T-cell (primary cell): Measurements from ENCODE around the gene LRRK1. TPM values are rescaled to one million over a fixed set of nuclear protein-coding genes. Genes with fewer than 3 reads are reported as not detected.

ENCODE experiments used
- ATAC-seq, 4 experiments: fragments of 200-7000 bp in 3 of 4; fragments of 150-1000 bp in 1 of 4; cut with Tn5 transposase; replicated peaks in 1 of 4; 1 replicate in 3 of 4; 2 replicates in 1 of 4; pipeline ENCODE4 v1.10.0; 2021; ENCODE audit warnings: moderate library complexity in 3 of 4, mild to moderate bottlenecking in 2 of 4, moderate number of reproducible peaks in 1 of 4
- CTCF ChIA-PET, 2 donors: fragments of 300-600 bp; sonication (Branson Sonifier 250); formaldehyde crosslinking; loops; one replicate each; lab custom pipeline; 2022; ENCODE audit warnings: antibody characterized with exemption in 2 of 2; lab: Charles Lee
- POLR2A ChIA-PET, 2 donors: fragments of 300-600 bp; sonication (Branson Sonifier 250); formaldehyde crosslinking; loops; one replicate each; lab custom pipeline; 2022; ENCODE audit warnings: antibody characterized with exemption in 2 of 2; lab: Charles Lee
- DNase-seq, 35 experiments: peaks; one replicate each; pipeline versions ENCODE4 v3.0.0 to v3.0.0-alpha.2; 2013 to 2023
- H3K27ac ChIP-seq: one replicate; pipeline ENCODE4 v1.5.1; 2013; ENCODE audit warnings: low read length
- H3K27me3 ChIP-seq, 2 experiments: replicated peaks in 1 of 2; 1 replicate in 1 of 2; 2 replicates in 1 of 2; pipeline versions ENCODE4 v1.6.1 to v1.7.0; 2013; ENCODE audit warnings: low read length in 1 of 2, mixed read lengths in 1 of 2; ENCODE audit not compliant: control insufficient read depth in 2 of 2, insufficient read depth in 2 of 2; ENCODE audit errors: extremely low read depth in 1 of 2
- H3K36me3 ChIP-seq, 2 donors: 1 replicate in 1 of 2; 2 replicates in 1 of 2; pipeline versions ENCODE4 v1.6.1 to v1.7.0; 2013; ENCODE audit warnings: low read length in 1 of 2; ENCODE audit not compliant: control insufficient read depth in 2 of 2, insufficient read depth in 1 of 2; ENCODE audit errors: extremely low read depth in 1 of 2
- H3K4me1 ChIP-seq, 2 experiments: 1 replicate in 1 of 2; 2 replicates in 1 of 2; pipeline versions ENCODE4 v1.6.1 to v1.7.0; 2013; ENCODE audit warnings: low read length in 2 of 2, mixed read lengths in 1 of 2; ENCODE audit not compliant: insufficient read depth in 2 of 2, control insufficient read depth in 1 of 2; ENCODE audit errors: extremely low read depth in 1 of 2
- H3K4me3 ChIP-seq, 2 donors: 1 replicate in 1 of 2; 2 replicates in 1 of 2; pipeline versions ENCODE4 v1.5.1 to v1.7.0; 2013; ENCODE audit warnings: mild to moderate bottlenecking in 2 of 2, low read length in 1 of 2, moderate library complexity in 1 of 2; ENCODE audit not compliant: control insufficient read depth in 1 of 2; ENCODE audit errors: extremely low read depth in 1 of 2
- H3K9me3 ChIP-seq: 2 replicates; pipeline ENCODE4 v1.7.0; 2013
- H3K27ac Mint-ChIP-seq, 2 donors: one replicate each; pipeline ENCODE4 v1.8.0; 2020 to 2021; ENCODE audit warnings: mild to moderate bottlenecking in 2 of 2, mixed read lengths in 2 of 2
- H3K27me3 Mint-ChIP-seq, 2 donors: one replicate each; pipeline ENCODE4 v1.8.0; 2021 to 2022; ENCODE audit warnings: mixed read lengths in 2 of 2
- H3K36me3 Mint-ChIP-seq: one replicate; pipeline ENCODE4 v1.8.0; 2021; ENCODE audit warnings: mixed read lengths
- H3K4me1 Mint-ChIP-seq, 3 donors: one replicate each; pipeline ENCODE4 v1.8.0; 2020 to 2022; ENCODE audit warnings: mixed read lengths in 3 of 3, mild to moderate bottlenecking in 1 of 3
- H3K4me3 Mint-ChIP-seq, 3 donors: one replicate each; pipeline ENCODE4 v1.8.0; 2020 to 2022; ENCODE audit warnings: mild to moderate bottlenecking in 3 of 3, mixed read lengths in 3 of 3, moderate library complexity in 3 of 3
- H3K9me3 Mint-ChIP-seq, 3 donors: one replicate each; pipeline ENCODE4 v1.8.0; 2020 to 2022; ENCODE audit warnings: mixed read lengths in 3 of 3
- WGBS: methylation state at CpG from one replicate; pipeline ENCODE4 v1.1.5; 2013; ENCODE audit warnings: missing lambda C conversion rate; ENCODE audit not compliant: insufficient coverage; 5-methylcytosine and 5-hydroxymethylcytosine counted together
- total RNA-seq, 35 experiments: library from RNA in 6 of 35; stranded (reverse) in 6 of 35; fragments of 120-200 nt in 1 of 35; gene quantifications; one replicate each; pipeline versions ENCODE4 v1.2.1 to v1.2.4 and lab custom pipeline; 2013 to 2026

Gene LRRK1
- total RNA-seq, 5 donors from 2014 or later (not counting 1 experiment from before 2014, with no cell fraction given) = 1.1 to 2.0 (median 1.7) TPM

- H3K4me3 Mint-ChIP-seq = no peak overlapping the region
- Histone ChIP-seq H3K27me3 (peaks cover 3 to 33% of the 10 kb centered on the region in 2 experiments), H3K4me3 (no peak overlapping the region), H3K36me3 (no peaks in the 10 kb centered on the region), H3K9me3 (no peaks in the 10 kb centered on the region), H3K4me1 (peaks cover 0 to 3% of the 10 kb centered on the region in 2 experiments), H3K27ac (no peak overlapping the region)
- peaks cover 0 to 3% (median 1%) of the 10 kb centered on the region in 3 donors for H3K4me1 Mint-ChIP-seq
- H3K9me3 Mint-ChIP-seq = no peaks in the 10 kb centered on the region
- H3K27ac Mint-ChIP-seq = no peak overlapping the region
- peaks cover 73 to 74% of the 10 kb centered on the region in 2 donors for H3K27me3 Mint-ChIP-seq
- ATAC-seq = no peak
- ChIA-PET CTCF (no interaction called here), POLR2A (no interaction called here)
- DNase-seq = no peak
- 10% methylated on average over 82 of the region's 90 CpGs for WGBS
- H3K36me3 Mint-ChIP-seq = no peaks in the 10 kb centered on the region
Measured at GRCh38 chr15:100973351-100974111, 54.4 kb downstream of the LRRK1 start.

GRCh38 chr15:100975043-100975442, 55.9 kb downstream of the LRRK1 start:
- 85% methylated on average over 4 of the region's 4 CpGs for WGBS
- Mint-ChIP-seq H3K4me1 (peaks cover 0 to 3% (median 1%) of the 10 kb centered on the region in 3 donors), H3K36me3 (no peaks in the 10 kb centered on the region), H3K27ac (no peak overlapping the region), H3K27me3 (peaks cover 59 to 61% of the 10 kb centered on the region in 2 donors), H3K4me3 (no peak overlapping the region), H3K9me3 (peaks cover 2 to 7% (median 5%) of the 10 kb centered on the region in 3 donors)
- POLR2A ChIA-PET = no interaction called here
- no peak overlapping the region for H3K27ac ChIP-seq
- CTCF ChIA-PET = no interaction called here
- H3K4me3 ChIP-seq = no peak overlapping the region
- peaks cover 0 to 3% of the 10 kb centered on the region in 2 experiments for H3K4me1 ChIP-seq
- DNase-seq (no peak), ATAC-seq (no peak)
- no peaks in the 10 kb centered on the region for H3K36me3 ChIP-seq
- no peaks in the 10 kb centered on the region for H3K9me3 ChIP-seq
- peaks cover 3 to 27% of the 10 kb centered on the region in 2 experiments for H3K27me3 ChIP-seq

DNA sequence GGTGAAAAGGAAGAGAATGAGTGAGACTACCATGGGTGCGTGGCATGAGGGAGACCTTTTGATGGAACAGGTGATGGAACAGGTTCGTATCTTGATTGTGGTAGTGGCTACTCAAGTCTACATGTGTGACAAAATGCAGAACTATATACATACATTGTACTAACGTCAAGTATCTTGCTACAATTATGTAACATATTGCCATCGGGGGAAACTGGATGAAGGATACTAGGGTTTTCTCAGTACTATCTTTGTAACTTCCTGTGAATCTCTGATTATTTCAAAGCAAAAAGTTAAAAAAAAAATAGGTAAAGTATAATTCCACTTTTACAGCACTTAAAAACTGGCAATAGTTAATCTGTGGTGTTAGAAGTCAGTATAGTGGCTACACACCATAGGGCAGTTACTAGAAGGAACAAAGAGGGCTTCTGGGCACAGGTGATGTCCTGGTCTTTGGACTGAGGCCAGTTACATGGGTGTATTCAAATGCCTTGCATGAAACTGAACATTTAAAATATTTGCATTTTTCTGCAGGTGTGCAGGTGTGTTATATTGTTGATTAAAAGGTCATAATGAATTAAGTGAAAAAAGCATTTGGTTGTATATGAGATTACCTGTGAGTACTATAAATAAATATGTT, 61.4 kb downstream of the LRRK1 start:
- H3K9me3 Mint-ChIP-seq = peaks cover 6 to 11% (median 8%) of the 10 kb centered on the region in 3 donors
- H3K27ac Mint-ChIP-seq = no peak overlapping the region
- WGBS = no CpG with 5 or more reads among the region's 4 CpGs
- no peaks in the 10 kb centered on the region for H3K9me3 ChIP-seq
- CTCF ChIA-PET = interaction anchor here in 1 of 2 donors (0.7 kb wide), 1 partner anchor 26 kb away, joined by 3 read pairs; no protein-coding TSS in a partner anchor
- peaks cover 2 to 18% of the 10 kb centered on the region in 2 experiments for H3K27me3 ChIP-seq
- peaks cover 32 to 36% of the 10 kb centered on the region in 2 donors for H3K27me3 Mint-ChIP-seq
- ATAC-seq (no peak), DNase-seq (no peak)
- H3K36me3 Mint-ChIP-seq = no peaks in the 10 kb centered on the region
- POLR2A ChIA-PET = no interaction called here
- no peak overlapping the region for H3K27ac ChIP-seq
- H3K4me1 ChIP-seq = no peaks in the 10 kb centered on the region
- no peaks in the 10 kb centered on the region for H3K36me3 ChIP-seq
- no peaks in the 10 kb centered on the region for H3K4me1 Mint-ChIP-seq
- H3K4me3 ChIP-seq = no peak overlapping the region
- H3K4me3 Mint-ChIP-seq = no peak overlapping the region

GRCh38 chr15:100981086-100981485, 61.9 kb downstream of the LRRK1 start:
- H3K36me3 ChIP-seq = no peaks in the 10 kb centered on the region
- POLR2A ChIA-PET = no interaction called here
- WGBS = no CpG with 5 or more reads among the region's 4 CpGs
- no peaks in the 10 kb centered on the region for H3K9me3 ChIP-seq
- H3K27ac ChIP-seq = no peak overlapping the region
- CTCF ChIA-PET = interaction anchor here in 1 of 2 donors (1.3 kb wide), 1 partner anchor 27 kb away, joined by 14 read pairs; no protein-coding TSS in a partner anchor
- peaks cover 6 to 11% (median 8%) of the 10 kb centered on the region in 3 donors for H3K9me3 Mint-ChIP-seq
- H3K4me1 ChIP-seq = no peaks in the 10 kb centered on the region
- H3K36me3 Mint-ChIP-seq = no peaks in the 10 kb centered on the region
- DNase-seq (no peak), ATAC-seq (no peak)
- no peaks in the 10 kb centered on the region for H3K4me1 Mint-ChIP-seq
- H3K27me3 Mint-ChIP-seq = peaks cover 29 to 32% of the 10 kb centered on the region in 2 donors
- no peak overlapping the region for H3K4me3 ChIP-seq
- H3K27me3 ChIP-seq = peaks cover 2 to 18% of the 10 kb centered on the region in 2 experiments
- no peak overlapping the region for H3K27ac Mint-ChIP-seq
- no peak overlapping the region for H3K4me3 Mint-ChIP-seq

- DNase-seq (no peak), ATAC-seq (no peak)
- peaks cover 6 to 11% (median 8%) of the 10 kb centered on the region in 3 donors for H3K9me3 Mint-ChIP-seq
- POLR2A ChIA-PET = no interaction called here
- Histone ChIP-seq H3K9me3 (no peaks in the 10 kb centered on the region), H3K27ac (no peak overlapping the region), H3K4me3 (no peak overlapping the region), H3K4me1 (no peaks in the 10 kb centered on the region), H3K27me3 (peaks cover 2 to 13% of the 10 kb centered on the region in 2 experiments), H3K36me3 (no peaks in the 10 kb centered on the region)
- H3K4me1 Mint-ChIP-seq = no peaks in the 10 kb centered on the region
- no peaks in the 10 kb centered on the region for H3K36me3 Mint-ChIP-seq
- H3K27me3 Mint-ChIP-seq = peaks cover 15 to 16% of the 10 kb centered on the region in 2 donors
- 84% methylated on average over 7 of the region's 7 CpGs for WGBS
- no peak overlapping the region for H3K4me3 Mint-ChIP-seq
- CTCF ChIA-PET = interaction anchor here in 1 of 2 donors (0.5 kb wide), 1 partner anchor 100 kb away, joined by 4 read pairs; no protein-coding TSS in a partner anchor
- no peak overlapping the region for H3K27ac Mint-ChIP-seq
Measured at GRCh38 chr15:100983221-100983620, 64.1 kb downstream of the LRRK1 start.

DNA sequence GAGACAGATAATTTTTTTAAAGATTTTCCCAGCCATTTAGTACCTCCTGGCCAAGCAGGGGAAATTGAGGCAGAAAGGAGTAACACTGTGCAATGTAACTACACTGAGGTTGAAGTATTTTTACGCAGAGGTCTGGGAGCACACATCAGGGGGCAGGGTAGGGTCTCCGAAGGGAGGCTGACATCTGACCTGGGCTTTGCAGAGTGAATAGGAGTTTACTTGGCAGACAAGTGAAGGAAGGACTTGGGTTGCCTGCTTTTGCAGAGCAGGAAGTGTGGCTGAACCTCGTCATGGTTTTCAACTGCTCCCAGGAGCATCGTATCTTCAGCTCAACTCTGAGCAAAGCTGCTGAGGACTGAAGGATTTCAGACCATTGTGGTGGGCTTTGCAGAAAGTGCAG, 66.2 kb downstream of the LRRK1 start:
- ATAC-seq = no peak
- no peak for DNase-seq
- no peaks in the 10 kb centered on the region for H3K36me3 ChIP-seq
- no peak overlapping the region for H3K4me3 Mint-ChIP-seq
- peaks cover 17 to 22% of the 10 kb centered on the region in 2 donors for H3K27me3 Mint-ChIP-seq
- CTCF ChIA-PET = interaction anchor here in 1 of 2 donors (0.5 kb wide), 1 partner anchor 302 kb away, joined by 4 read pairs; no protein-coding TSS in a partner anchor
- no peak overlapping the region for H3K27ac ChIP-seq
- no peaks in the 10 kb centered on the region for H3K36me3 Mint-ChIP-seq
- no peak overlapping the region for H3K27ac Mint-ChIP-seq
- H3K27me3 ChIP-seq = peaks cover 2 to 13% of the 10 kb centered on the region in 2 experiments
- H3K9me3 Mint-ChIP-seq = peaks cover 0 to 3% (median under 1%) of the 10 kb centered on the region in 3 donors
- no peaks in the 10 kb centered on the region for H3K4me1 ChIP-seq
- POLR2A ChIA-PET = no interaction called here
- 72% methylated on average over 4 of the region's 4 CpGs for WGBS
- no peaks in the 10 kb centered on the region for H3K9me3 ChIP-seq
- H3K4me3 ChIP-seq = no peak overlapping the region
- no peaks in the 10 kb centered on the region for H3K4me1 Mint-ChIP-seq
